Psoas muscle (tissue), 8 donors: ENCODE results near the gene COL8A1. TPM values are rescaled to one million over a fixed set of nuclear protein-coding genes. Genes with fewer than 3 reads are reported as not detected.

Source experiments
- ATAC-seq, 4 donors: fragments of 200-7000 bp; cut with Tn5 transposase; one replicate each; pipeline ENCODE4 v1.9.1; 2020; ENCODE audit warnings: moderate library complexity in 3 of 4, mild to moderate bottlenecking in 2 of 4
- DNase-seq, 2 donors: peaks; one replicate each; pipeline ENCODE4 v3.0.0-alpha.2; 2020
- H3K27ac ChIP-seq: fragments of 200-600 bp; one replicate; pipeline ENCODE4 v1.8.0; 2022
- H3K27me3 ChIP-seq, 3 donors: fragments of 200-600 bp in 1 of 3; one replicate each; pipeline versions ENCODE4 v1.6.1 to v1.8.0; 2013 to 2022; ENCODE audit warnings: low read length in 2 of 3, mild to moderate bottlenecking in 2 of 3, moderate library complexity in 1 of 3; ENCODE audit not compliant: insufficient read depth in 3 of 3
- H3K36me3 ChIP-seq, 2 donors: fragments of 200-600 bp in 1 of 2; one replicate each; pipeline versions ENCODE4 v1.6.1 to v1.8.0; 2013 to 2022; ENCODE audit warnings: low read depth in 1 of 2, mild to moderate bottlenecking in 1 of 2, moderate library complexity in 1 of 2; ENCODE audit not compliant: insufficient read depth in 1 of 2
- H3K4me1 ChIP-seq: fragments of 200-600 bp; one replicate; pipeline ENCODE4 v1.8.0; 2022
- H3K4me3 ChIP-seq: fragments of 200-600 bp; one replicate; pipeline ENCODE4 v1.8.0; 2022; ENCODE audit warnings: mild to moderate bottlenecking
- H3K9me3 ChIP-seq: fragments of 200-600 bp; one replicate; pipeline ENCODE4 v1.8.0; 2022
- CTCF ChIP-seq: fragments of 200-600 bp; IDR thresholded peaks from one replicate; pipeline ENCODE4 v1.8.0; 2022; ENCODE audit warnings: antibody characterized with exemption
- WGBS, 3 donors: extraction: QIAGEN DNeasy Blood & Tissue Kit; methylation state at CpG; one replicate each; pipeline versions ENCODE4 v1.1.6 to v1.1.7; 2013; 5-methylcytosine and 5-hydroxymethylcytosine counted together
- intact Hi-C, 2 donors: fragments of 100-400 bp; cut with DNase I; formaldehyde crosslinking; loops; one replicate each; pipeline versions ENCODE4 v1.11.0 to v1.14.2; 2022
- polyA plus RNA-seq, 3 donors: library from polyadenylated mRNA; stranded (reverse); fragments of 200-250 nt; gene quantifications; one replicate each; pipeline ENCODE4 v1.2.3, GENCODE V29; 2013
- total RNA-seq, 4 donors: library from RNA; stranded (reverse); fragmentation: NEBNext Ultra II Directional in 2 of 4; extraction: Animal tissue kit (Norgen Biotek cat#: 25700) in 2 of 4; gene quantifications; one replicate each; pipeline versions ENCODE4 v1.2.1 to v1.2.4, GENCODE V29; 2021 to 2023
- donor health status: healthy with polysubstance abuse.
- donor health status: DM: no; HTN: no; CAD: no; lungs with moderate emphysema.
- donor health status: Bipolar disorder and iron deficiency.
- donor health status: healthy.
- donor health status: DM: yes; HTN: yes; CAD: no.
- donor health status: DM: no; HTN: no; CAD: no.
- donor health status: DM: no; HTN: no; CAD: no.
- donor health status: DM: yes; HTN: yes; CAD: no.

The COL8A1 gene
- total and polyA plus RNA-seq, 7 donors = 1.2 to 11.3 (median 2.3) TPM

- intact Hi-C loops = no loop called here
- Histone ChIP-seq H3K4me3 (no peak overlapping the region), H3K9me3 (no peaks in the 10 kb centered on the region), H3K36me3 (no peaks in the 10 kb centered on the region), H3K27ac (no peak overlapping the region), H3K4me1 (no peaks in the 10 kb centered on the region), H3K27me3 (peaks cover 0 to 1% (median 0%) of the 10 kb centered on the region in 3 donors)
- WGBS, 3 donors = 37 to 65% (median 55%) methylated on average over 1 of the region's 1 CpG
- TF ChIP-seq CTCF = no peak
- DNase-seq = no peak
- no peak for ATAC-seq
Observed at GRCh38 chr3:99607151-99607550, 31.2 kb upstream of the COL8A1 start.

GRCh38 chr3:99614768-99615167, 23.6 kb upstream of the COL8A1 start:
- no peak for DNase-seq
- Histone ChIP-seq H3K4me3 (no peak overlapping the region), H3K4me1 (no peaks in the 10 kb centered on the region), H3K9me3 (no peaks in the 10 kb centered on the region), H3K36me3 (no peaks in the 10 kb centered on the region), H3K27me3 (no peaks in the 10 kb centered on the region), H3K27ac (no peak overlapping the region)
- no peak for ATAC-seq
- TF ChIP-seq CTCF = no peak
- intact Hi-C loops = no loop called here
- 83 to 89% (median 85%) methylated on average over 1 of the region's 1 CpG for WGBS, 3 donors

- TF ChIP-seq CTCF = no peak
- H3K4me1 ChIP-seq = no peaks in the 10 kb centered on the region
- no peak for DNase-seq
- no peaks in the 10 kb centered on the region for H3K27me3 ChIP-seq
- H3K27ac ChIP-seq = no peak overlapping the region
- no peak for ATAC-seq
- 86 to 93% (median 88%) methylated on average over 1 of the region's 1 CpG for whole genome bisulfite sequencing, 3 donors
- intact Hi-C loops = no loop called here
- H3K9me3 ChIP-seq = no peaks in the 10 kb centered on the region
- H3K36me3 ChIP-seq = no peaks in the 10 kb centered on the region
- H3K4me3 ChIP-seq = no peak overlapping the region
Observed at GRCh38 chr3:99620077-99620767, 18.2 kb upstream of the COL8A1 start.

GRCh38 chr3:99620976-99621375, 17.4 kb upstream of the COL8A1 start:
- no peak for TF ChIP-seq CTCF
- intact Hi-C loops = no loop called here
- 83 to 85% (median 83%) methylated on average over 2 of the region's 2 CpGs for WGBS, 3 donors

More at GRCh38 chr3:99620976-99621375, 17.4 kb upstream of the COL8A1 start:
- Histone ChIP-seq H3K4me1 (no peaks in the 10 kb centered on the region), H3K27ac (no peak overlapping the region), H3K36me3 (no peaks in the 10 kb centered on the region), H3K4me3 (no peak overlapping the region), H3K9me3 (no peaks in the 10 kb centered on the region), H3K27me3 (no peaks in the 10 kb centered on the region)
- DNase-seq (no peak), ATAC-seq (no peak)
